HepG2 (cell line): ENCODE measurements around the gene B4GALT2. TPM values are rescaled to one million over a fixed set of nuclear protein-coding genes. Genes with fewer than 3 reads are reported as not detected.

Experiments used
- BHLHE40 ChIP-seq: IDR thresholded peaks from 2 replicates; pipeline ENCODE4 v1.6.1; 2011; ENCODE audit warnings: low read length, improper control_type of control experiment
- FOXK1 ChIP-seq: sonication (generic); formaldehyde crosslinking; IDR thresholded peaks from 2 replicates; pipeline ENCODE4 v1.4.0; 2020; ENCODE audit warnings: low read depth, missing genetic modification reagents, borderline replicate concordance
- KDM2A ChIP-seq: sonication (generic); formaldehyde crosslinking; IDR thresholded peaks from 2 replicates; pipeline ENCODE4 v1.4.0; 2020; ENCODE audit warnings: low read depth, missing genetic modification reagents, borderline replicate concordance
- KLF9 ChIP-seq: IDR thresholded peaks from 2 replicates; pipeline ENCODE4 v1.6.1; 2016; ENCODE audit warnings: low read depth
- MBD4 ChIP-seq: IDR thresholded peaks from 2 replicates; pipeline ENCODE4 v1.6.1; 2012; ENCODE audit warnings: low read length, inconsistent platforms, borderline replicate concordance
- PITX1 ChIP-seq: sonication (generic); formaldehyde crosslinking; IDR thresholded peaks from 2 replicates; pipeline ENCODE4 v1.5.1; 2020; ENCODE audit warnings: mild to moderate bottlenecking, missing genetic modification reagents
- RBM22 ChIP-seq: fragments of 200-400 bp; formaldehyde crosslinking; optimal IDR thresholded peaks from 2 replicates; pipeline ENCODE3; 2017; ENCODE audit warnings: mild to moderate bottlenecking, low read length, moderate library complexity
- SYNCRIP ChIP-seq: fragments of 200-400 bp; formaldehyde crosslinking; IDR thresholded peaks from 2 replicates; pipeline ENCODE4 v1.6.1; 2018; ENCODE audit warnings: mild to moderate bottlenecking, low read depth, low read length; ENCODE audit not compliant: insufficient read depth
- TEAD3 ChIP-seq: optimal IDR thresholded peaks from 2 replicates; pipeline ENCODE3; 2016; ENCODE audit warnings: borderline replicate concordance
- THYN1 ChIP-seq: sonication (generic); formaldehyde crosslinking; IDR thresholded peaks from 2 replicates; pipeline ENCODE4 v1.8.1; 2023; ENCODE audit warnings: low read depth, mild to moderate bottlenecking, moderate library complexity, missing genetic modification reagents, borderline replicate concordance
- ZNF337 ChIP-seq: sonication (generic); formaldehyde crosslinking; IDR thresholded peaks from 2 replicates; pipeline ENCODE4 v1.5.1; 2020; ENCODE audit warnings: missing genetic modification reagents, low read depth, mild to moderate bottlenecking, borderline replicate concordance
- ZNF556 ChIP-seq: sonication (generic); formaldehyde crosslinking; IDR thresholded peaks from 2 replicates; pipeline ENCODE4 v1.4.0; 2020; ENCODE audit warnings: mild to moderate bottlenecking, missing genetic modification reagents, borderline replicate concordance
- polyA plus RNA-seq, 8 experiments: library from polyadenylated mRNA; depleted of rRNA in 3 of 8; stranded (reverse) in 7 of 8; unstranded in 1 of 8; fragments of >200 nt; fragmentation: Illumina TruSeq in 4 of 8; extraction: Trizol in 4 of 8; gene quantifications; 2 replicates each; pipeline versions ENCODE4 v1.2.1 to v1.2.3, GENCODE V29; 2011 to 2016; ENCODE audit warnings: low read depth in 4 of 8, missing spikeins in 1 of 8, mixed read lengths in 1 of 8; ENCODE audit not compliant: insufficient read depth in 1 of 8
- total RNA-seq, 5 experiments: library from RNA; depleted of rRNA; stranded (reverse); fragments of >200 nt; fragmentation: Illumina TruSeq; extraction: Trizol; gene quantifications; 2 replicates each; pipeline ENCODE4 v1.2.3, GENCODE V29; 2016; ENCODE audit warnings: low read depth in 1 of 5
- TF ChIP-seq, protein P1 (sequence below): sonication (generic); formaldehyde crosslinking; IDR thresholded peaks from 2 replicates; pipeline ENCODE4 v1.8.0; 2022; ENCODE audit warnings: missing genetic modification reagents, mild to moderate bottlenecking, inconsistent platforms, borderline replicate concordance
- TF ChIP-seq, protein P2 (sequence below): sonication (generic); formaldehyde crosslinking; IDR thresholded peaks from 2 replicates; pipeline ENCODE4 v1.5.1; 2020; ENCODE audit warnings: mild to moderate bottlenecking, missing genetic modification reagents, moderate library complexity
- TF ChIP-seq, protein P3 (sequence below): sonication (generic); formaldehyde crosslinking; IDR thresholded peaks from 2 replicates; pipeline ENCODE4 v1.8.0; 2022; ENCODE audit warnings: missing genetic modification reagents, mild to moderate bottlenecking, moderate library complexity, borderline replicate concordance
- TF ChIP-seq, protein P4 (sequence below): sonication (generic); formaldehyde crosslinking; IDR thresholded peaks from 2 replicates; pipeline ENCODE4 v1.4.0; 2020; ENCODE audit warnings: missing genetic modification reagents
- TF ChIP-seq, protein P5 (sequence below): sonication (generic); formaldehyde crosslinking; IDR thresholded peaks from 2 replicates; pipeline ENCODE4 v1.4.0; 2020; ENCODE audit warnings: mild to moderate bottlenecking, missing genetic modification reagents
- TF ChIP-seq, protein P6 (sequence below): sonication (generic); formaldehyde crosslinking; IDR thresholded peaks from 2 replicates; pipeline ENCODE4 v1.8.0; 2022; ENCODE audit warnings: low read depth, missing genetic modification reagents

The B4GALT2 gene
- total and polyA plus RNA-seq, 2 of the 13 experiments (the other 11 are each of a cell fraction or from before 2014, with no cell fraction given), result 41.9 to 78.0 TPM

DNA sequence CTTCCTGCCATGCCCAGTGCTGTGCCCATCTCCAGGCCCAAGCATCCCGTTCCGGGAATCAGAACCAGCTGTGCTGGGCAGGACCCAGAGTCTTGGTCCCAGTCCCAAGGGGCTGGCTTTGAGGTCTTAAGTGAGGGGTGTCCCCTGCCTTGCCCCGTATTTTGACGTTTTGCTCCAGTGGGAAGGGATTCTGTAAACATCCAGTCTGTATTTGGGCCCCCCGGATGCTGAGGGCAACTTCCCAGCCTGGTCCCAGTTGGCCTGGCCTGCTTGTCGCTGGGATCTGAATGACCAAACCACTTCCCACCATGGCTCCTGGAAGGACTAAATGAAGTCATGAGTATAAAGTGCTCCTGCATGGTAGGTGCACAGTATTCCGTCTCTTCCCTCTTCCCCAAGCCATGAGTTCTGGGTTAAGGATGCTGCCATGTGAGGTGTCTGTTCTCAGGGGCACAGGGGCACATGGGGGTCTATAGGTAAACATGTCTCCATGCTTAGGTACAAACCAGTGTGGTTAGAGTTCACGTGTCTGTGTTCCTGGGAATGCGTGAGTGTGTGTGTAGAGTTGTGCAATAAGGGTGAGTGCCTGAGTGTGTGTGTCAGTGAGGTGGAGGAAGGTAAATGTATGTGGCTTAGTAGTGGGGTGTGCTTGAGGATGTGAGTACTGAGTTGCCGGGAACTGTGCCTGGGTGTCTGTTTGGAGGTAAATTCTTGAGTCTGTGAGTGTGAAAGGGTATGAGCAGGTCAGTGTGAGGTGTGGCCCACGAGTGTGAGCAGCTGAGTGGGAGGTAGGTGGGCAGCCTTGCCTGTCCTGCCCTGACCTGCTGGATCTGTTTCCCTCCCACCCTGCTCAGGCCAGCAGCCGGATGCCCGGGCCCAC is 1.5 kb downstream of the B4GALT2 start (continued):
- TF ChIP-seq, protein P1, sequence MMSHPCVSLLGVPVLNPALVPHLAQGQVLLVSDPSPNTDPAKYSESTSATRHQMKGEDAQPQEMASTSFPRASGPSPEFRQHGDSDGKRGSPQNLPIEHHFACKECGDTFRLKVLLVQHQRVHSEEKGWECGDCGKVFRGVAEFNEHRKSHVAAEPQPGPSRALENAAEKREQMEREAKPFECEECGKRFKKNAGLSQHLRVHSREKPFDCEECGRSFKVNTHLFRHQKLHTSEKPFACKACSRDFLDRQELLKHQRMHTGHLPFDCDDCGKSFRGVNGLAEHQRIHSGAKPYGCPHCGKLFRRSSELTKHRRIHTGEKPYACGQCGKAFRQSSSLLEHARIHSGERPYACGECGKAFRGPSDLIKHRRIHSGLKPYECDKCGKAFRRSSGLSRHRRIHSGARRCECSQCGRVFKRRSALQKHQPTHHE (CRISPR knock-in tag), result no peak
- TF ChIP-seq, protein P2, sequence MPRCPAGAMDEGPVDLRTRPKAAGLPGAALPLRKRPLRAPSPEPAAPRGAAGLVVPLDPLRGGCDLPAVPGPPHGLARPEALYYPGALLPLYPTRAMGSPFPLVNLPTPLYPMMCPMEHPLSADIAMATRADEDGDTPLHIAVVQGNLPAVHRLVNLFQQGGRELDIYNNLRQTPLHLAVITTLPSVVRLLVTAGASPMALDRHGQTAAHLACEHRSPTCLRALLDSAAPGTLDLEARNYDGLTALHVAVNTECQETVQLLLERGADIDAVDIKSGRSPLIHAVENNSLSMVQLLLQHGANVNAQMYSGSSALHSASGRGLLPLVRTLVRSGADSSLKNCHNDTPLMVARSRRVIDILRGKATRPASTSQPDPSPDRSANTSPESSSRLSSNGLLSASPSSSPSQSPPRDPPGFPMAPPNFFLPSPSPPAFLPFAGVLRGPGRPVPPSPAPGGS (CRISPR knock-in tag), result no peak
- peak; percentile 71 for TF ChIP-seq BHLHE40
- no peak for TF ChIP-seq THYN1 (CRISPR knock-in tag)
- TF ChIP-seq, protein P3, sequence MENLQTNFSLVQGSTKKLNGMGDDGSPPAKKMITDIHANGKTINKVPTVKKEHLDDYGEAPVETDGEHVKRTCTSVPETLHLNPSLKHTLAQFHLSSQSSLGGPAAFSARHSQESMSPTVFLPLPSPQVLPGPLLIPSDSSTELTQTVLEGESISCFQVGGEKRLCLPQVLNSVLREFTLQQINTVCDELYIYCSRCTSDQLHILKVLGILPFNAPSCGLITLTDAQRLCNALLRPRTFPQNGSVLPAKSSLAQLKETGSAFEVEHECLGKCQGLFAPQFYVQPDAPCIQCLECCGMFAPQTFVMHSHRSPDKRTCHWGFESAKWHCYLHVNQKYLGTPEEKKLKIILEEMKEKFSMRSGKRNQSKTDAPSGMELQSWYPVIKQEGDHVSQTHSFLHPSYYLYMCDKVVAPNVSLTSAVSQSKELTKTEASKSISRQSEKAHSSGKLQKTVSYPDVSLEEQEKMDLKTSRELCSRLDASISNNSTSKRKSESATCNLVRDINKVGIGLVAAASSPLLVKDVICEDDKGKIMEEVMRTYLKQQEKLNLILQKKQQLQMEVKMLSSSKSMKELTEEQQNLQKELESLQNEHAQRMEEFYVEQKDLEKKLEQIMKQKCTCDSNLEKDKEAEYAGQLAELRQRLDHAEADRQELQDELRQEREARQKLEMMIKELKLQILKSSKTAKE (CRISPR knock-in tag), result no peak
- TF ChIP-seq, protein P4, sequence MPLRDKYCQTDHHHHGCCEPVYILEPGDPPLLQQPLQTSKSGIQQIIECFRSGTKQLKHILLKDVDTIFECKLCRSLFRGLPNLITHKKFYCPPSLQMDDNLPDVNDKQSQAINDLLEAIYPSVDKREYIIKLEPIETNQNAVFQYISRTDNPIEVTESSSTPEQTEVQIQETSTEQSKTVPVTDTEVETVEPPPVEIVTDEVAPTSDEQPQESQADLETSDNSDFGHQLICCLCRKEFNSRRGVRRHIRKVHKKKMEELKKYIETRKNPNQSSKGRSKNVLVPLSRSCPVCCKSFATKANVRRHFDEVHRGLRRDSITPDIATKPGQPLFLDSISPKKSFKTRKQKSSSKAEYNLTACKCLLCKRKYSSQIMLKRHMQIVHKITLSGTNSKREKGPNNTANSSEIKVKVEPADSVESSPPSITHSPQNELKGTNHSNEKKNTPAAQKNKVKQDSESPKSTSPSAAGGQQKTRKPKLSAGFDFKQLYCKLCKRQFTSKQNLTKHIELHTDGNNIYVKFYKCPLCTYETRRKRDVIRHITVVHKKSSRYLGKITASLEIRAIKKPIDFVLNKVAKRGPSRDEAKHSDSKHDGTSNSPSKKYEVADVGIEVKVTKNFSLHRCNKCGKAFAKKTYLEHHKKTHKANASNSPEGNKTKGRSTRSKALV (CRISPR knock-in tag), result no peak
- TF ChIP-seq FOXK1 (CRISPR knock-in tag), result no peak
- TF ChIP-seq PITX1 (CRISPR knock-in tag), result no peak
- TF ChIP-seq KDM2A (CRISPR knock-in tag), result no peak
- no peak for TF ChIP-seq KLF9 (CRISPR knock-in tag)
- TF ChIP-seq ZNF556, result 0 out of 2 replicates have a peak, but pooled peaks have one; percentile 14
- TF ChIP-seq, protein P5, sequence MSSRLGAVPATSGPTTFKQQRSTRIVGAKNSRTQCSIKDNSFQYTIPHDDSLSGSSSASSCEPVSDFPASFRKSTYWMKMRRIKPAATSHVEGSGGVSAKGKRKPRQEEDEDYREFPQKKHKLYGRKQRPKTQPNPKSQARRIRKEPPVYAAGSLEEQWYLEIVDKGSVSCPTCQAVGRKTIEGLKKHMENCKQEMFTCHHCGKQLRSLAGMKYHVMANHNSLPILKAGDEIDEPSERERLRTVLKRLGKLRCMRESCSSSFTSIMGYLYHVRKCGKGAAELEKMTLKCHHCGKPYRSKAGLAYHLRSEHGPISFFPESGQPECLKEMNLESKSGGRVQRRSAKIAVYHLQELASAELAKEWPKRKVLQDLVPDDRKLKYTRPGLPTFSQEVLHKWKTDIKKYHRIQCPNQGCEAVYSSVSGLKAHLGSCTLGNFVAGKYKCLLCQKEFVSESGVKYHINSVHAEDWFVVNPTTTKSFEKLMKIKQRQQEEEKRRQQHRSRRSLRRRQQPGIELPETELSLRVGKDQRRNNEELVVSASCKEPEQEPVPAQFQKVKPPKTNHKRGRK, result no peak
- no peak for TF ChIP-seq ZNF337 (CRISPR knock-in tag)
- TF ChIP-seq, protein P6, sequence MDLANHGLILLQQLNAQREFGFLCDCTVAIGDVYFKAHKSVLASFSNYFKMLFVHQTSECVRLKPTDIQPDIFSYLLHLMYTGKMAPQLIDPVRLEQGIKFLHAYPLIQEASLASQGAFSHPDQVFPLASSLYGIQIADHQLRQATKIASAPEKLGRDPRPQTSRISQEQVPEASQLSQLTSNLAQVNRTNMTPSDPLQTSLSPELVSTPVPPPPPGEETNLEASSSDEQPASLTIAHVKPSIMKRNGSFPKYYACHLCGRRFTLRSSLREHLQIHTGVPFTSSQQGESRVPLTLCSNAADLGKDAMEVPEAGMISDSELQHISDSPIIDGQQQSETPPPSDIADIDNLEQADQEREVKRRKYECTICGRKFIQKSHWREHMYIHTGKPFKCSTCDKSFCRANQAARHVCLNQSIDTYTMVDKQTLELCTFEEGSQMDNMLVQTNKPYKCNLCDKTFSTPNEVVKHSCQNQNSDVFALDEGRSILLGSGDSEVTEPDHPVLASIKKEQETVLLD (CRISPR knock-in tag), result no peak
- TF ChIP-seq SYNCRIP, result no peak
- TF ChIP-seq TEAD3 (CRISPR knock-in tag), result peak; percentile 27
- no peak for TF ChIP-seq RBM22
- no peak for TF ChIP-seq MBD4
